GM23338 (cell line): ENCODE data around the gene LRP1B. TPM values are rescaled to one million over a fixed set of nuclear protein-coding genes. Genes with fewer than 3 reads are reported as not detected.

Experiments
- ATAC-seq: fragments of 200-7000 bp; cut with Tn5 transposase; 3 replicates; pipeline ENCODE4 v1.9.1; 2020
- DNase-seq: peaks from one replicate; pipeline ENCODE4 v3.0.0-alpha.2; 2015; ENCODE audit warnings: low spot score
- H2AFZ ChIP-seq: fragments of 200-600 bp; sonication (generic); 2 replicates; pipeline ENCODE4 v1.8.0; 2016; ENCODE audit warnings: antibody characterized with exemption, mild to moderate bottlenecking, moderate library complexity
- H3F3A ChIP-seq: fragments of 200-600 bp; sonication (generic); replicated peaks from 2 replicates; pipeline ENCODE4 v1.8.0; 2017; ENCODE audit warnings: antibody characterized with exemption, mixed run types, low read depth
- H3K27ac ChIP-seq: fragments of 200-600 bp; sonication (generic); 2 replicates; pipeline ENCODE4 v1.6.1; 2016; ENCODE audit warnings: low read depth
- H3K27me3 ChIP-seq: fragments of 200-600 bp; sonication (generic); 2 replicates; pipeline ENCODE4 v1.8.0; 2016; ENCODE audit warnings: mild to moderate bottlenecking, mixed run types, moderate library complexity; ENCODE audit not compliant: insufficient read depth
- H3K36me3 ChIP-seq: fragments of 200-600 bp; sonication (generic); 2 replicates; pipeline ENCODE4 v1.8.0; 2016; ENCODE audit warnings: mild to moderate bottlenecking; ENCODE audit not compliant: insufficient read depth
- H3K4me1 ChIP-seq: fragments of 200-600 bp; sonication (generic); 2 replicates; pipeline ENCODE4 v1.8.0; 2016; ENCODE audit warnings: mild to moderate bottlenecking, moderate library complexity; ENCODE audit not compliant: insufficient read depth
- H3K4me2 ChIP-seq: fragments of 200-600 bp; sonication (generic); 2 replicates; pipeline ENCODE4 v1.7.1; 2017; ENCODE audit warnings: mixed run types
- H3K4me3 ChIP-seq: fragments of 200-600 bp; sonication (generic); 2 replicates; pipeline ENCODE4 v1.6.1; 2016; ENCODE audit warnings: mixed run types
- H3K79me2 ChIP-seq: fragments of 200-600 bp; sonication (generic); replicated peaks from 2 replicates; pipeline ENCODE4 v1.8.0; 2017; ENCODE audit warnings: mild to moderate bottlenecking; ENCODE audit not compliant: insufficient read depth
- H3K9me2 ChIP-seq: fragments of 200-600 bp; sonication (generic); 2 replicates; pipeline ENCODE4 v1.8.0; 2017; ENCODE audit not compliant: insufficient read depth
- H4K20me1 ChIP-seq: fragments of 200-600 bp; sonication (generic); replicated peaks from 2 replicates; pipeline ENCODE4 v1.8.0; 2017; ENCODE audit warnings: mild to moderate bottlenecking; ENCODE audit not compliant: insufficient read depth
- H3K27ac Mint-ChIP-seq: 2 replicates; pipeline ENCODE4 v1.8.0; 2020; ENCODE audit warnings: inconsistent platforms, mild to moderate bottlenecking, moderate library complexity, mixed read lengths
- H3K27me3 Mint-ChIP-seq: 3 replicates; pipeline ENCODE4 v1.8.0; 2022; ENCODE audit warnings: low read depth, mild to moderate bottlenecking, moderate library complexity, mixed read lengths, inconsistent platforms; ENCODE audit not compliant: insufficient read depth, poor library complexity
- H3K36me3 Mint-ChIP-seq: 3 replicates; pipeline ENCODE4 v1.8.0; 2021; ENCODE audit warnings: low read depth, mild to moderate bottlenecking, inconsistent platforms, moderate library complexity, mixed read lengths
- H3K4me1 Mint-ChIP-seq: 3 replicates; pipeline ENCODE4 v1.8.0; 2020; ENCODE audit warnings: mild to moderate bottlenecking, inconsistent platforms, mixed read lengths
- H3K4me3 Mint-ChIP-seq: 3 replicates; pipeline ENCODE4 v1.8.0; 2021; ENCODE audit warnings: moderate library complexity, mild to moderate bottlenecking, inconsistent platforms, mixed read lengths
- H3K9me3 Mint-ChIP-seq: 3 replicates; pipeline ENCODE4 v1.8.0; 2020; ENCODE audit warnings: moderate library complexity, mild to moderate bottlenecking, inconsistent platforms, mixed read lengths
- CREB1 ChIP-seq: fragments of 250-450 bp; sonication (Bioruptor Pico); IDR thresholded peaks from 2 replicates; pipeline ENCODE4 v1.5.0; 2020; ENCODE audit warnings: low read depth, mild to moderate bottlenecking, moderate library complexity
- EZH2 ChIP-seq: fragments of 200-600 bp; sonication (generic); IDR thresholded peaks from one replicate; pipeline ENCODE4 v1.8.0; 2017; ENCODE audit warnings: antibody characterized with exemption, mild to moderate bottlenecking, low read depth; ENCODE audit not compliant: unreplicated experiment
- JUNB ChIP-seq: IDR thresholded peaks from one replicate; pipeline ENCODE4 v1.6.1; 2016; ENCODE audit warnings: antibody characterized with exemption; ENCODE audit not compliant: unreplicated experiment
- NANOG ChIP-seq: IDR thresholded peaks from 2 replicates; pipeline ENCODE4 v1.6.1; 2016; ENCODE audit warnings: antibody characterized with exemption, borderline replicate concordance
- POLR2AphosphoS5 ChIP-seq: IDR thresholded peaks from 2 replicates; pipeline ENCODE4 v1.6.1; 2016; ENCODE audit warnings: antibody characterized with exemption, low read depth
- ZNF331 ChIP-seq: fragments of 250-450 bp; sonication (Bioruptor Pico); IDR thresholded peaks from 2 replicates; pipeline ENCODE4 v1.5.0; 2020; ENCODE audit warnings: low read depth, mild to moderate bottlenecking, moderate library complexity
- polyA plus RNA-seq: library from polyadenylated mRNA; unstranded; fragments of >200 nt; fragmentation: Nextera tagmentation; extraction: Ambion mirVana; gene quantifications from 2 replicates; pipeline ENCODE4 v1.2.1, GENCODE V29; 2016
- total RNA-seq: library from RNA; depleted of rRNA; stranded (reverse); fragments of >200 nt; shearing (Covaris generic); gene quantifications from 2 replicates; pipeline ENCODE4 v1.2.3, GENCODE V29; 2014
- TF ChIP-seq, protein P1 (sequence below): IDR thresholded peaks from one replicate; pipeline ENCODE4 v1.6.1; 2018; ENCODE audit warnings: antibody characterized with exemption; ENCODE audit not compliant: unreplicated experiment
- TF ChIP-seq, protein P2 (sequence below): fragments of 250-450 bp; sonication (Bioruptor Pico); IDR thresholded peaks from 2 replicates; pipeline ENCODE4 v1.5.0; 2020; ENCODE audit warnings: mild to moderate bottlenecking, moderate library complexity

The LRP1B gene
- total and polyA plus RNA-seq, 2 experiments from 2014 or later = 0.15 to 0.97 TPM

DNA sequence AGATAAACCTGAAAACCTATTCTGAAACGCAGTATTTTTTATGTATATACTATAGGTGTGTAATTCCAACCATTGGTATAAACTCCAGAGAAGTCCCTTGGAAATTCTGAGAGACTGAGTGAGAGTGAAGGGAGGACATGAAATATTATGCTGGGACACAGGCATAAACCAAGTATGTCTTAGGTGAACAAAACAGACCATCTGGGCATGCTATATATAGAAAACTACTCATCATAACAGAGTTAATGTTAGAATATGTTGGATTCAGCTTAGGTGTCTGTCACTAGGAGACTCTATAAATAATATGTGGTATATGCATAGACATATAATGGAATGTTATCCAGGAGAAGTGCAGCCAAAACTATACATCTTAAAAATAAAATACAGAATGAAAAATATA lies 282.6 kb downstream of the LRP1B start:
- TF ChIP-seq NANOG (no peak), JUNB (no peak), POLR2AphosphoS5 (no peak), ZNF331 (no peak), EZH2 (no peak), CREB1 (CRISPR knock-in tag) (no peak)
- TF ChIP-seq, protein P1, sequence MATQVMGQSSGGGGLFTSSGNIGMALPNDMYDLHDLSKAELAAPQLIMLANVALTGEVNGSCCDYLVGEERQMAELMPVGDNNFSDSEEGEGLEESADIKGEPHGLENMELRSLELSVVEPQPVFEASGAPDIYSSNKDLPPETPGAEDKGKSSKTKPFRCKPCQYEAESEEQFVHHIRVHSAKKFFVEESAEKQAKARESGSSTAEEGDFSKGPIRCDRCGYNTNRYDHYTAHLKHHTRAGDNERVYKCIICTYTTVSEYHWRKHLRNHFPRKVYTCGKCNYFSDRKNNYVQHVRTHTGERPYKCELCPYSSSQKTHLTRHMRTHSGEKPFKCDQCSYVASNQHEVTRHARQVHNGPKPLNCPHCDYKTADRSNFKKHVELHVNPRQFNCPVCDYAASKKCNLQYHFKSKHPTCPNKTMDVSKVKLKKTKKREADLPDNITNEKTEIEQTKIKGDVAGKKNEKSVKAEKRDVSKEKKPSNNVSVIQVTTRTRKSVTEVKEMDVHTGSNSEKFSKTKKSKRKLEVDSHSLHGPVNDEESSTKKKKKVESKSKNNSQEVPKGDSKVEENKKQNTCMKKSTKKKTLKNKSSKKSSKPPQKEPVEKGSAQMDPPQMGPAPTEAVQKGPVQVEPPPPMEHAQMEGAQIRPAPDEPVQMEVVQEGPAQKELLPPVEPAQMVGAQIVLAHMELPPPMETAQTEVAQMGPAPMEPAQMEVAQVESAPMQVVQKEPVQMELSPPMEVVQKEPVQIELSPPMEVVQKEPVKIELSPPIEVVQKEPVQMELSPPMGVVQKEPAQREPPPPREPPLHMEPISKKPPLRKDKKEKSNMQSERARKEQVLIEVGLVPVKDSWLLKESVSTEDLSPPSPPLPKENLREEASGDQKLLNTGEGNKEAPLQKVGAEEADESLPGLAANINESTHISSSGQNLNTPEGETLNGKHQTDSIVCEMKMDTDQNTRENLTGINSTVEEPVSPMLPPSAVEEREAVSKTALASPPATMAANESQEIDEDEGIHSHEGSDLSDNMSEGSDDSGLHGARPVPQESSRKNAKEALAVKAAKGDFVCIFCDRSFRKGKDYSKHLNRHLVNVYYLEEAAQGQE = no peak
- TF ChIP-seq, protein P2, sequence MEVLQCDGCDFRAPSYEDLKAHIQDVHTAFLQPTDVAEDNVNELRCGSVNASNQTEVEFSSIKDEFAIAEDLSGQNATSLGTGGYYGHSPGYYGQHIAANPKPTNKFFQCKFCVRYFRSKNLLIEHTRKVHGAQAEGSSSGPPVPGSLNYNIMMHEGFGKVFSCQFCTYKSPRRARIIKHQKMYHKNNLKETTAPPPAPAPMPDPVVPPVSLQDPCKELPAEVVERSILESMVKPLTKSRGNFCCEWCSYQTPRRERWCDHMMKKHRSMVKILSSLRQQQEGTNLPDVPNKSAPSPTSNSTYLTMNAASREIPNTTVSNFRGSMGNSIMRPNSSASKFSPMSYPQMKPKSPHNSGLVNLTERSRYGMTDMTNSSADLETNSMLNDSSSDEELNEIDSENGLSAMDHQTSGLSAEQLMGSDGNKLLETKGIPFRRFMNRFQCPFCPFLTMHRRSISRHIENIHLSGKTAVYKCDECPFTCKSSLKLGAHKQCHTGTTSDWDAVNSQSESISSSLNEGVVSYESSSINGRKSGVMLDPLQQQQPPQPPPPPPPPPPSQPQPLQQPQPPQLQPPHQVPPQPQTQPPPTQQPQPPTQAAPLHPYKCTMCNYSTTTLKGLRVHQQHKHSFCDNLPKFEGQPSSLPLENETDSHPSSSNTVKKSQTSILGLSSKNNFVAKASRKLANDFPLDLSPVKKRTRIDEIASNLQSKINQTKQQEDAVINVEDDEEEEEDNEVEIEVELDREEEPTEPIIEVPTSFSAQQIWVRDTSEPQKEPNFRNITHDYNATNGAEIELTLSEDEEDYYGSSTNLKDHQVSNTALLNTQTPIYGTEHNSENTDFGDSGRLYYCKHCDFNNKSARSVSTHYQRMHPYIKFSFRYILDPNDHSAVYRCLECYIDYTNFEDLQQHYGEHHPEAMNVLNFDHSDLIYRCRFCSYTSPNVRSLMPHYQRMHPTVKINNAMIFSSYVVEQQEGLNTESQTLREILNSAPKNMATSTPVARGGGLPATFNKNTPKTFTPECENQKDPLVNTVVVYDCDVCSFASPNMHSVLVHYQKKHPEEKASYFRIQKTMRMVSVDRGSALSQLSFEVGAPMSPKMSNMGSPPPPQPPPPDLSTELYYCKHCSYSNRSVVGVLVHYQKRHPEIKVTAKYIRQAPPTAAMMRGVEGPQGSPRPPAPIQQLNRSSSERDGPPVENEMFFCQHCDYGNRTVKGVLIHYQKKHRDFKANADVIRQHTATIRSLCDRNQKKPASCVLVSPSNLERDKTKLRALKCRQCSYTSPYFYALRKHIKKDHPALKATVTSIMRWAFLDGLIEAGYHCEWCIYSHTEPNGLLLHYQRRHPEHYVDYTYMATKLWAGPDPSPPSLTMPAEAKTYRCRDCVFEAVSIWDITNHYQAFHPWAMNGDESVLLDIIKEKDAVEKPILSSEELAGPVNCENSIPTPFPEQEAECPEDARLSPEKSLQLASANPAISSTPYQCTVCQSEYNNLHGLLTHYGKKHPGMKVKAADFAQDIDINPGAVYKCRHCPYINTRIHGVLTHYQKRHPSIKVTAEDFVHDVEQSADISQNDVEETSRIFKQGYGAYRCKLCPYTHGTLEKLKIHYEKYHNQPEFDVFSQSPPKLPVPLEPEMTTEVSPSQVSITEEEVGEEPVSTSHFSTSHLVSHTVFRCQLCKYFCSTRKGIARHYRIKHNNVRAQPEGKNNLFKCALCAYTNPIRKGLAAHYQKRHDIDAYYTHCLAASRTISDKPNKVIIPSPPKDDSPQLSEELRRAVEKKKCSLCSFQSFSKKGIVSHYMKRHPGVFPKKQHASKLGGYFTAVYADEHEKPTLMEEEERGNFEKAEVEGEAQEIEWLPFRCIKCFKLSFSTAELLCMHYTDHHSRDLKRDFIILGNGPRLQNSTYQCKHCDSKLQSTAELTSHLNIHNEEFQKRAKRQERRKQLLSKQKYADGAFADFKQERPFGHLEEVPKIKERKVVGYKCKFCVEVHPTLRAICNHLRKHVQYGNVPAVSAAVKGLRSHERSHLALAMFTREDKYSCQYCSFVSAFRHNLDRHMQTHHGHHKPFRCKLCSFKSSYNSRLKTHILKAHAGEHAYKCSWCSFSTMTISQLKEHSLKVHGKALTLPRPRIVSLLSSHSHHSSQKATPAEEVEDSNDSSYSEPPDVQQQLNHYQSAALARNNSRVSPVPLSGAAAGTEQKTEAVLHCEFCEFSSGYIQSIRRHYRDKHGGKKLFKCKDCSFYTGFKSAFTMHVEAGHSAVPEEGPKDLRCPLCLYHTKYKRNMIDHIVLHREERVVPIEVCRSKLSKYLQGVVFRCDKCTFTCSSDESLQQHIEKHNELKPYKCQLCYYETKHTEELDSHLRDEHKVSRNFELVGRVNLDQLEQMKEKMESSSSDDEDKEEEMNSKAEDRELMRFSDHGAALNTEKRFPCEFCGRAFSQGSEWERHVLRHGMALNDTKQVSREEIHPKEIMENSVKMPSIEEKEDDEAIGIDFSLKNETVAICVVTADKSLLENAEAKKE (CRISPR knock-in tag) = no peak
- Histone ChIP-seq H3K4me3 (no peak overlapping the region), H3K27ac (no peak overlapping the region), H3K79me2 (no peaks in the 10 kb centered on the region), H4K20me1 (no peaks in the 10 kb centered on the region), H3K4me1 (no peaks in the 10 kb centered on the region), H2AFZ (no peak overlapping the region), H3K4me2 (no peak overlapping the region), H3K27me3 (no peaks in the 10 kb centered on the region), H3K9me2 (no peaks in the 10 kb centered on the region), H3F3A (no peaks in the 10 kb centered on the region), H3K36me3 (no peaks in the 10 kb centered on the region)
- Mint-ChIP-seq H3K4me3 (no peak overlapping the region), H3K27ac (no peak overlapping the region), H3K4me1 (no peaks in the 10 kb centered on the region; the same call in 2 of the 3 replicates), H3K36me3 (no peaks in the 10 kb centered on the region), H3K27me3 (no peaks in the 10 kb centered on the region), H3K9me3 (no peaks in the 10 kb centered on the region)
- DNase-seq (no peak), ATAC-seq (no peak)
